Stimulated activated CD4-positive, alpha-beta T cell treated with anti-CD3 and anti-CD28 coated beads, Interleukin-1b, Interleukin-23, amount 100 ng/mL, for 4 hours (primary cell): ENCODE results near the gene GARIN1A.
A peak's percentile ranks its signal among the peaks of the same experiment; 100 is the strongest.
"Not testable (repeated sequence)": the region's sequence is repeated elsewhere in the genome, so short reads cannot be mapped to it uniquely, and the experiment has no call there.

Source experiments
- DNase-seq, 2 donors: peaks; one replicate each; pipeline ENCODE4 v3.0.0-alpha.2; 2020; ENCODE audit warnings: low read depth in 2 of 2

GARIN1A gene

GRCh38 chr7:128671992-128672391 is at the start of gene GARIN1A:
TSS of gene GARIN1A (plus strand) at chr7:128672292. CDS start at chr7:128672398, 106 bp downstream.
- DNase-seq, result no peak

- not testable (repeated sequence) for DNase-seq
Observed at GRCh38 chr7:128627124-128627523, 45.0 kb upstream of the GARIN1A start.

GRCh38 chr7:128633915-128634314 is 38.2 kb upstream of the GARIN1A start:
- DNase-seq, result not testable (repeated sequence)

- not testable (repeated sequence) for DNase-seq
Observed at GRCh38 chr7:128645206-128645605, 26.9 kb upstream of the GARIN1A start.

- not testable (repeated sequence) for DNase-seq
Observed at GRCh38 chr7:128645844-128646243, 26.2 kb upstream of the GARIN1A start.

- not testable (repeated sequence) for DNase-seq
Observed at GRCh38 chr7:128646877-128647276, 25.2 kb upstream of the GARIN1A start.

- DNase-seq, result not testable (repeated sequence)
Observed at GRCh38 chr7:128651096-128651495, 21.0 kb upstream of the GARIN1A start.

- not testable (repeated sequence) for DNase-seq
Observed at GRCh38 chr7:128652606-128653005, 19.5 kb upstream of the GARIN1A start.

GRCh38 chr7:128653197-128653596 is 18.9 kb upstream of the GARIN1A start:
- DNase-seq, result not testable (repeated sequence)

- DNase-seq, result not testable (repeated sequence)
Observed at GRCh38 chr7:128654080-128654479, 18.0 kb upstream of the GARIN1A start.

GRCh38 chr7:128654501-128654900 is 17.6 kb upstream of the GARIN1A start:
- DNase-seq, result not testable (repeated sequence)

GRCh38 chr7:128658428-128658827 is 13.7 kb upstream of the GARIN1A start:
- DNase-seq, result not testable (repeated sequence)

- no peak for DNase-seq
Observed at GRCh38 chr7:128660596-128660995, 11.5 kb upstream of the GARIN1A start.

GRCh38 chr7:128661446-128661845 is 10.6 kb upstream of the GARIN1A start:
- DNase-seq, result no peak

GRCh38 chr7:128662091-128662490 is 10.0 kb upstream of the GARIN1A start:
- DNase-seq, result no peak

- not testable (repeated sequence) for DNase-seq
Observed at GRCh38 chr7:128663223-128663622, 8.9 kb upstream of the GARIN1A start.

- DNase-seq, result no peak
Observed at GRCh38 chr7:128665057-128665456, 7.0 kb upstream of the GARIN1A start.

- no peak for DNase-seq
Observed at GRCh38 chr7:128666200-128666599, 5.9 kb upstream of the GARIN1A start.

GRCh38 chr7:128672927-128673517 is 930 bp downstream of the GARIN1A start:
- peak in 1 of 2 donors; percentile 5 for DNase-seq

- DNase-seq, result no peak
Observed at GRCh38 chr7:128673571-128673970, 1.5 kb downstream of the GARIN1A start.

- DNase-seq, result no peak
Observed at GRCh38 chr7:128676665-128677064, 4.6 kb downstream of the GARIN1A start.

GRCh38 chr7:128679920-128680319 is 7.8 kb downstream of the GARIN1A start:
- DNase-seq, result no peak

GRCh38 chr7:128681794-128682537 is 9.9 kb downstream of the GARIN1A start:
- no peak for DNase-seq
